Middle frontal gyrus (tissue), 1 donor: ENCODE results near the gene CD19.
"Not testable (repeated sequence)": the region's sequence is repeated elsewhere in the genome, so short reads cannot be mapped to it uniquely, and the experiment has no call there.

Experiments used
- DNase-seq: peaks from one replicate; pipeline ENCODE4 v3.0.0-alpha.2; 2015; ENCODE audit warnings: low spot score; ENCODE audit errors: extremely low spot score

Gene CD19

DNA sequence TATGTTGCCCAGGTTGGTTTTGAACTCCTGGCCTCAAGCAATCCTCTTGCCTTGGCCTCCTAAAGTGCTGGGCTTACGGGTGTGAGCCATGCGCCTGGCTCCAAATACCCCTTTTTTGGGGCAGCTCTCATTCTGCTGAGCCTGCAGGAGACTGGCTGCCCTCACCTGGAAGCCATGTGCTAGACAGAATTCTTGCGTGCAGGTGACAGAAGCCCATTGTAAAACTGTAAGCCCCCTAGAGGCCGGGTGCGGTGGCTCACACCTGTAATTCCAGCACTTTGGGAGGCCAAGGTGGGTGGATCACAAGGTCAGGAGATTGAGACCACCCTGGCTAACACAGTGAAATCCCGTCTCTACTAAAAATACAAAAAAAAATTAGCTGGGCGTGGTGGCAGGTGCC lies 48.6 kb downstream of the CD19 start:
- not testable (repeated sequence) for DNase-seq

DNA sequence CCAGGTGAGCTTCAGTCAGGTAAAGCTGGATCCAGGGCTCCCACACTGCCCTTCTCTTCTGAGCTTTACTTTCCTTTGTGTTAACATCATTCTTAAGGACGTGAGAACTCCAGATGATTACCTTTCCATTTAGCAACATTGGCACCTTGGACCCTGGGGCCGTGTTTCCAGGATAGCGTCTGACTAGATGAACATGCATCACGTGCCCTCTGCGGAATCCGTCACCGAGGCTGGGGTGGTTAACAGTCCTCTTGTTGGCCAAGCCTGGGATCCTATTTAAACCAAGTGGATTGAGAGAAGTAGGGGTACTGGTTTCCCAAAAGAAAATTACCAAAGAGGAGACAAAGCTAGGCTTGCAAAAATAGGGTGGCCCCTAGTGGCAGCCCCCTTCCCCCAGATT lies 49.2 kb downstream of the CD19 start:
- DNase-seq, result no peak

DNA sequence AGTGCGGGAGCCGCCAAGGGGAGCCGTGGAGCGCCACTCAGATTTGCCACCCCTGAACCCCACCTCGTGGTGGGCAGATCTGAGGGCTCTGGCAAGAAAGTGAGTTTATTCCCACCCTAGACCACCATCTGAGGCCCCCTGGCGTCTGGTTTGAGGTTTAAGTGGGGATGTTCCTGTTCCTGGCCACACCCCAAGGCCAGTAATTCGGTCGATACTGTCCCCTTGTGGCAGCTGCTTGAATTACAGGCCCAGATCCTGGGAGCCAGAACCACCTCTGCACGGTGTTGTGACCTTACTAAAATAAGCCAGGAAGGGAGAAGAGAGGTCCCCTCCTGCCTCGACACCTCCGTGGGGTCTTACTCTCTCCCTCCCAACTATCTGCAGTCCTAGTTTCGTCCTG lies 49.7 kb downstream of the CD19 start:
- no peak for DNase-seq

GRCh38 chr16:28982418-28982817 lies 50.6 kb downstream of the CD19 start:
- DNase-seq, result no peak

DNA sequence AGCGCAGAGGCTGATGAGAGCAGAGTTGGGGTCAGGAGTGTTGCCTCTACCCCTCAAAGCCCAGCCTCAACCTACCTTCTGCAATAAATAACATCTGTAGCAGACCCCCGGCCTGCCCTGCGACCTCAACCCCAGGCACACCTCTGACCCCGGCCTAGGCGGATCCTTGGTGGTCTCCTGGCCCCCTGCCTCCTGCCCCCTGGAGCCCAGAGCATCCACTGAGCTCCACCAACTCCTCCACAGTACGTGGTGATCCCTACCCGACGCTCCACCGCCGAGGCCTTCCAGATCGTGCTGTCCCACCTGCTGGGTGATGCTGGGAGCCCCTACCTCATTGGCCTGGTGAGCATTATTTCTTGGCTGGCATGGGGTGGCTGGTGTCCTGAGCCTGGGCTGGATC lies 51.2 kb downstream of the CD19 start:
- DNase-seq, result no peak

- no peak for DNase-seq
Observed at GRCh38 chr16:28983644-28984043, 51.9 kb downstream of the CD19 start.

GRCh38 chr16:28984091-28984490 lies 52.3 kb downstream of the CD19 start:
- no peak for DNase-seq

DNA sequence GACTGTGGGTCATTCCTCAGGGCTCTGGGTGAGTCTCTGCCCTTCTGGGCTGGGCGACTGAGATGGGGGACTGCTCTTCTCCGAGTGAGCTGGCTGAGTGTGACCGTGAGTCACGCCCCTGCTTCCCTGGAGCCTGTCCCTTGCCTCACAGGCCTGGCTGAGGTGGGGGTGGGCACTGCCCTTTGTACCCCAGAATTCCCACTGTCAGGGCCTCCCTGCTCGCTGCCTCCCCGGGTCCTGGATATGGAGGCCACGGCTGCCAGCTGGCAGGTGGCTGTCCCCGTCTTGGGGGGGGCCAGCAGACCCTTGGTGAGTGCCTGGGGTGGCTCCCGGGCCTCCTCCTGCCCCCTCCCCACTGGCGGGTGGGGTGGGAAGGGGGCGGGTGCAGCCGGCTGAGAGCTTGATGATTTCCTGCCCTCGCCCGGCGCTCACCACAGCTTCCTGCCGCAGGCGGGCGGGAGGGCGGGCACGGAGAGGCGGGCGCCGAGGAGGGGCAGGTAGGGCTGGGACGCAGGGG lies 52.9 kb downstream of the CD19 start, which contains the start of gene LAT:
Gene LAT (plus strand): TSS at position 434 of the 517 bp plus-strand sequence. CDS start 366 bp downstream, outside the sequence.
- DNase-seq, result no peak

DNA sequence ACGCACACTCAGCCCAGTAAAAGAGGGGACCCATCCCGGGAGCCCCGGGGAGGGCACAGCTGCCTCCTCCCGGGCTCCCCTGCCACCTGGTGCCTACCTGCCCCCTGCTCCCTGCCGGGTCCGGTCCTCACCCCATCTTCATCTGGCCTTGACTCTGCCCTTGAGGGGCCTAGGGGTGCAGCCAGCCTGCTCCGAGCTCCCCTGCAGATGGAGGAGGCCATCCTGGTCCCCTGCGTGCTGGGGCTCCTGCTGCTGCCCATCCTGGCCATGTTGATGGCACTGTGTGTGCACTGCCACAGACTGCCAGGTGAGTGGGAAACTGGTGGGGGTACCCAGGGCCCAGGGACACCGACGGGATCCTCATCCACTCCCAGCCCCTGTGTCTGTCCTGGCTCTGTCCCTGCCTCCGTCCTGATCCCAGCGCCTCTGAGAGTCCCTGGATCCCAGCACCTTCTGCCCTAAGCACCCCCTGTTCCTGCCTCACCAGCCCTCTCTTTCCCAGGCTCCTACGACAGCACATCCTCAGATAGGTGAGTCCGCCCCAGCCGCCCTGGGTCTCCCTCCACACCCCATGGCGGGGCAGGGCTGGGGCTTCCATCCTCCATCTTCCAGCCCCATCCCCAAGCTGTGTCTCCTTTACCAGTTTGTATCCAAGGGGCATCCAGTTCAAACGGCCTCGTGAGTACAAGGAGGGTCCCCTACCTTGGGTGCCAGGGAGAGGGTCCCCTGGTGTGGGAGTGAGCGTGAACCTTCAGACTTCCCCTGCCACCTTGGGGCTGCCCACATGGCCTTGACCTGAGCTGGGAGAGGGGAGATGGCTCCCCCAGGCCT lies 53.7 kb downstream of the CD19 start:
- DNase-seq, result no peak

GRCh38 chr16:28986046-28986445 lies 54.3 kb downstream of the CD19 start:
- DNase-seq, result no peak

DNA sequence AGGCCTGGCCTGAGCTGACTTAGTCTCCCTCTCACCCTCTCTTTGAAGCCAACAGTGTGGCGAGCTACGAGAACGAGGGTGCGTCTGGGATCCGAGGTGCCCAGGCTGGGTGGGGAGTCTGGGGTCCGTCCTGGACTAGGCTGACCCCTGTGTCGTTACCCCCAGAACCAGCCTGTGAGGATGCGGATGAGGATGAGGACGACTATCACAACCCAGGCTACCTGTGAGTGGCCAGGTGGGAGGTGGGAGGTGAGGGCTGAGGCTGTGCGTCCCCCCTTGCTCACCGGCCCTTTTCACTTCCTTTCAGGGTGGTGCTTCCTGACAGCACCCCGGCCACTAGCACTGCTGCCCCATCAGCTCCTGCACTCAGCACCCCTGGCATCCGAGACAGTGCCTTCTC lies 54.7 kb downstream of the CD19 start:
- DNase-seq, result no peak

DNA sequence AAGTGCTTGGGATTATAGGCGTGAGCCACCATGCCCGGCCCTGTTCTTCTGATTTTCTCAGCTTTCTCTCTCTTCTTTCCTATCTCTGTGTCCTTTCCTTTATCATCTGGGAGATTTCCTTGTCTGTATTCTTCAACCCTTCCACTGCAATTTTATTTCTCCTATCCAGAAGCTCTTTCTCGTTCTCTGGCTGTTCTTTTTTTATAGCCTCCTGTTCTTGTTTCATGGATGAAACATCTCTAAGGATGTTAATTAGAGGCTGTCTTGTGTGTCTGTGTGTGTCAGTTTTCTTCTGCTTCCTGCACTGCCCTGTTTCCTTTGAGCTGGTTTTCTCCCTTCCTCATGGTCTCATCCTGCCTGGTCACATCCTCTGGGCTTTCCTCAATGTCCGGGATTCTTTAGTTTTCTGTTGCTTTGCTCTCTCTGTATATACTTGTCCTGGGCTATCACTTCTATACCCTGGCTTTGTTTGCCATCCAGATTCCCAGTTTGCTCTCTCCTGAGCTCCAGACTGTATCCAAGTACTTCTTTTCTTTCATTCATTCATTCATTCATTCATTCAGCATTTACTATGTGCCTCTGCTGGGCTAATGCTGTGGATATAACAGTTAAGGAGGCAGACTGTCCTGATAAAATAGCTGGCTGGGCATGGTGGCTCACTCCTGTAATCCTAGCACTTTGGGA lies 55.5 kb downstream of the CD19 start:
- DNase-seq, result no peak
